ENCODE results near the gene HNF1B.

DNA sequence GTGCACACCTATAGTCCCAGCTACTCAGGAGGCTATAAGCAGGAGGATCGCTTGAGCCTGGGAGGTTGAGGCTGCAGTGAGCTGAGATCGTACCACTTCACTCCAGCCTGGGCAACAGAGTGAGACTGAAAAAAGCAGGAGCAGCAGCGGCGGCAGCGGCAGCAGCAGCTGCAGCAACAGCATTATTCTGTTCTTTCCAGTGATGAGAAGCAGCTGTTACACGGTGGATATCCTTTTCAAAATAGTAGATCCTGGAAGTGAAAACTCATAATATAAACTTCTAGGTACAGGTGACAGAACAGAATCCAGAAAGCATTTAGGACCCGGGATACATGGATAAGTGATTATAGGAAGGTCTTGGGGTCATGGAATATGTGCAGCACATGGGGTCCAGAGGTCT is 17.8 kb upstream of the HNF1B start:
- TF ChIP-seq CTCF (conservative IDR thresholded peaks at IDR 0.05; ENCODE audit: low read depth, low read length) (no peak), EZH2 (IDR thresholded peaks at IDR 0.05; ENCODE audit: low read length, unreplicated experiment) (no peak)

Data from PC-3 (cell line).